GM20431 (cell line): ENCODE measurements around the gene PCDH18.
"Not testable (repeated sequence)": the region's sequence is repeated elsewhere in the genome, so short reads cannot be mapped to it uniquely, and the experiment has no call there.

Source experiments
- in situ Hi-C: fragments of 300-500 bp; cut with MseI, MboI; formaldehyde crosslinking; loops from one replicate; pipeline ENCODE4 v1.15.0; 2020; ENCODE audit warnings: low sequenced_read_pairs; ENCODE audit not compliant: unreplicated experiment

PCDH18 gene

GRCh38 chr4:137530176-137530575 is 2.1 kb downstream of the PCDH18 start:
- in situ Hi-C loops, result no loop called here

GRCh38 chr4:137529432-137529831 is 2.9 kb downstream of the PCDH18 start:
- in situ Hi-C loops, result no loop called here

- in situ Hi-C loops, result no loop called here
Measured at GRCh38 chr4:137528673-137529072, 3.6 kb downstream of the PCDH18 start.

- in situ Hi-C loops, result no loop called here
Measured at GRCh38 chr4:137526681-137527080, 5.6 kb downstream of the PCDH18 start.

GRCh38 chr4:137524725-137525369 is 7.4 kb downstream of the PCDH18 start:
- in situ Hi-C loops, result no loop called here

GRCh38 chr4:137523329-137523728 is 9.0 kb downstream of the PCDH18 start:
- in situ Hi-C loops, result no loop called here

- in situ Hi-C loops, result no loop called here
Measured at GRCh38 chr4:137521053-137521452, 11.2 kb downstream of the PCDH18 start.

GRCh38 chr4:137519406-137519805 is 12.9 kb downstream of the PCDH18 start:
- in situ Hi-C loops, result no loop called here

GRCh38 chr4:137517323-137517722 is 15.0 kb downstream of the PCDH18 start:
- in situ Hi-C loops, result not testable (repeated sequence)

GRCh38 chr4:137514406-137515111 is 17.7 kb downstream of the PCDH18 start:
- in situ Hi-C loops, result no loop called here

GRCh38 chr4:137510557-137511265 is 21.6 kb downstream of the PCDH18 start:
- in situ Hi-C loops, result no loop called here

- in situ Hi-C loops, result no loop called here
Measured at GRCh38 chr4:137509855-137510282, 22.4 kb downstream of the PCDH18 start.

- in situ Hi-C loops, result no loop called here
Measured at GRCh38 chr4:137502339-137503129, 29.8 kb downstream of the PCDH18 start.

- in situ Hi-C loops, result not testable (repeated sequence)
Measured at GRCh38 chr4:137496267-137496666, 36.0 kb downstream of the PCDH18 start.

GRCh38 chr4:137495578-137495977 is 36.7 kb downstream of the PCDH18 start:
- in situ Hi-C loops, result no loop called here

- in situ Hi-C loops, result not testable (repeated sequence)
Measured at GRCh38 chr4:137483313-137483959, 48.9 kb downstream of the PCDH18 start.

- in situ Hi-C loops, result not testable (repeated sequence)
Measured at GRCh38 chr4:137479657-137480056, 52.6 kb downstream of the PCDH18 start.

GRCh38 chr4:137476345-137476744 is 55.9 kb downstream of the PCDH18 start:
- in situ Hi-C loops, result no loop called here

- in situ Hi-C loops, result no loop called here
Measured at GRCh38 chr4:137474711-137475301, 57.5 kb downstream of the PCDH18 start.
